ENCODE measurements around the gene COL4A6.

Gene COL4A6

GRCh38 chrX:108323751-108324150 lies 114.5 kb downstream of the COL4A6 start:
- no peak for DNase-seq

- DNase-seq, result no peak
Observed at GRCh38 chrX:108322234-108322633, 116.0 kb downstream of the COL4A6 start.

GRCh38 chrX:108316456-108316855 lies 121.8 kb downstream of the COL4A6 start:
- DNase-seq, result no peak

- no peak for DNase-seq
Observed at GRCh38 chrX:108313669-108314068, 124.6 kb downstream of the COL4A6 start.

GRCh38 chrX:108312957-108313356 lies 125.3 kb downstream of the COL4A6 start:
- DNase-seq, result peak; percentile 57

GRCh38 chrX:108312011-108312410 lies 126.2 kb downstream of the COL4A6 start:
- DNase-seq, result no peak

GRCh38 chrX:108310506-108310905 lies 127.7 kb downstream of the COL4A6 start:
- no peak for DNase-seq

- no peak for DNase-seq
Observed at GRCh38 chrX:108309144-108309543, 129.1 kb downstream of the COL4A6 start.

- DNase-seq, result no peak
Observed at GRCh38 chrX:108307132-108308085, 130.8 kb downstream of the COL4A6 start.

GRCh38 chrX:108306086-108306485 lies 132.1 kb downstream of the COL4A6 start:
- no peak for DNase-seq

GRCh38 chrX:108304757-108305156 lies 133.5 kb downstream of the COL4A6 start:
- no peak for DNase-seq

GRCh38 chrX:108304210-108304609 lies 134.0 kb downstream of the COL4A6 start:
- no peak for DNase-seq

GRCh38 chrX:108303682-108304081 lies 134.5 kb downstream of the COL4A6 start:
- DNase-seq, result no peak

- DNase-seq, result no peak
Observed at GRCh38 chrX:108299704-108300103, 138.5 kb downstream of the COL4A6 start.

- DNase-seq, result no peak
Observed at GRCh38 chrX:108299101-108299591, 139.1 kb downstream of the COL4A6 start.

- no peak for DNase-seq
Observed at GRCh38 chrX:108298165-108298602, 140.0 kb downstream of the COL4A6 start.

- DNase-seq, result no peak
Observed at GRCh38 chrX:108297290-108297689, 140.9 kb downstream of the COL4A6 start.

- no peak for DNase-seq
Observed at GRCh38 chrX:108292053-108292452, 146.2 kb downstream of the COL4A6 start.

GRCh38 chrX:108285918-108286317 lies 152.3 kb downstream of the COL4A6 start:
- no peak for DNase-seq

GRCh38 chrX:108285356-108285755 lies 152.9 kb downstream of the COL4A6 start:
- DNase-seq, result no peak

- DNase-seq, result no peak
Observed at GRCh38 chrX:108275732-108276131, 162.5 kb downstream of the COL4A6 start.

GRCh38 chrX:108271397-108271787 lies 166.8 kb downstream of the COL4A6 start:
- no peak for DNase-seq

- DNase-seq, result peak; percentile 14
Observed at GRCh38 chrX:108270739-108271396, 167.4 kb downstream of the COL4A6 start.

- DNase-seq, result peak; percentile 66
Observed at GRCh38 chrX:108270280-108270679, 167.9 kb downstream of the COL4A6 start.
